K562 (cell line): ENCODE measurements around the gene GTF2A2. TPM values are rescaled to one million over a fixed set of nuclear protein-coding genes. Genes with fewer than 3 reads are reported as not detected.

Experiments
- ATF1 ChIP-seq, 2 experiments: fragments of 450-650 bp in 1 of 2; IDR thresholded peaks; 2 replicates each; pipeline ENCODE4 v1.6.1; 2016; ENCODE audit warnings: missing compliant biosample characterization in 1 of 2, missing genetic modification characterization in 1 of 2
- CAMTA2 ChIP-seq: fragments of 250-450 bp; sonication (Bioruptor Pico); conservative IDR thresholded peaks from 2 replicates; pipeline ENCODE4 v1.5.1; 2022
- CREM ChIP-seq: IDR thresholded peaks from 2 replicates; pipeline ENCODE4 v1.6.1; 2014; ENCODE audit warnings: antibody characterized with exemption, low read depth
- DMBX1 ChIP-seq: fragments of 250-450 bp; sonication (Bioruptor Pico); IDR thresholded peaks from 2 replicates; pipeline ENCODE4 v1.8.0; 2022; ENCODE audit warnings: inconsistent platforms, mild to moderate bottlenecking, moderate library complexity, borderline replicate concordance
- FOSL1 ChIP-seq: fragments of 200-800 bp; sonication (Bioruptor generic); conservative IDR thresholded peaks from 2 replicates; pipeline ENCODE4 v1.6.1; 2016; ENCODE audit warnings: missing genetic modification characterization, missing compliant biosample characterization
- FOXK2 ChIP-seq, 2 experiments: fragments of 450-650 bp; IDR thresholded peaks in 1 of 2; conservative IDR thresholded peaks in 1 of 2; 2 replicates each; pipeline ENCODE4 v1.6.1; 2016; ENCODE audit warnings: low read depth in 2 of 2, mild to moderate bottlenecking in 1 of 2
- HDAC6 ChIP-seq: IDR thresholded peaks from 2 replicates; pipeline ENCODE4 v1.6.1; 2012; ENCODE audit warnings: low read depth, mild to moderate bottlenecking, control low read depth, inconsistent platforms, low read length, moderate library complexity
- JUN ChIP-seq, 2 experiments: sonication (generic) in 1 of 2; formaldehyde crosslinking in 1 of 2; IDR thresholded peaks; 2 replicates each; pipeline versions ENCODE4 v1.6.1 to v1.8.0; 2012 to 2022; ENCODE audit warnings: borderline replicate concordance in 2 of 2, mild to moderate bottlenecking in 2 of 2, improper control_type of control experiment in 1 of 2, low read depth in 1 of 2, low read length in 1 of 2, missing genetic modification reagents in 1 of 2
- JUND ChIP-seq, 2 experiments: IDR thresholded peaks; 2 replicates in 1 of 2; 3 replicates in 1 of 2; pipeline ENCODE4 v1.6.1; 2011; ENCODE audit warnings: borderline replicate concordance in 2 of 2, low read depth in 2 of 2, low read length in 2 of 2, improper control_type of control experiment in 1 of 2, missing biosample characterization in 1 of 2, missing genetic modification characterization in 1 of 2, missing genetic modification reagents in 1 of 2
- MYBL2 ChIP-seq, 2 experiments: fragments of 450-650 bp in 1 of 2; sonication (generic) in 1 of 2; formaldehyde crosslinking in 1 of 2; IDR thresholded peaks; 2 replicates each; pipeline versions ENCODE4 v1.6.1 to v1.8.1; 2017 to 2022; ENCODE audit warnings: borderline replicate concordance in 1 of 2, inconsistent platforms in 1 of 2, low read depth in 1 of 2, mild to moderate bottlenecking in 1 of 2, missing genetic modification reagents in 1 of 2, moderate library complexity in 1 of 2
- SOX6 ChIP-seq: fragments of 450-650 bp; IDR thresholded peaks from 2 replicates; pipeline ENCODE4 v1.6.1; 2014; ENCODE audit warnings: mild to moderate bottlenecking
- ZBTB17 ChIP-seq: fragments of 450-650 bp; formaldehyde crosslinking; IDR thresholded peaks from 2 replicates; pipeline ENCODE4 v1.4.0; 2020; ENCODE audit warnings: mild to moderate bottlenecking
- ZKSCAN8 ChIP-seq: fragments of 200-800 bp; sonication (Bioruptor generic); IDR thresholded peaks from 2 replicates; pipeline ENCODE4 v1.6.1; 2016; ENCODE audit warnings: missing genetic modification characterization, missing compliant biosample characterization
- polyA plus RNA-seq, 8 experiments: library from polyadenylated mRNA; depleted of rRNA in 4 of 8; stranded (reverse) in 5 of 8; unstranded in 3 of 8; fragments of >200 nt; fragmentation: Nextera tagmentation in 2 of 8; fragmentation: Illumina TruSeq in 1 of 8; extraction: Ambion mirVana in 2 of 8; extraction: Trizol in 1 of 8; gene quantifications; 2 replicates each; pipeline versions ENCODE4 v1.2.1 to v1.2.3, GENCODE V29; 2011 to 2014; ENCODE audit warnings: inconsistent platforms in 1 of 8, missing spikeins in 1 of 8
- total RNA-seq, 7 experiments: library from RNA; depleted of rRNA in 6 of 7; stranded (reverse); fragments of >200 nt in 6 of 7; fragmentation: Illumina TruSeq in 2 of 7; extraction: Trizol in 2 of 7; gene quantifications; 2 replicates each; pipeline versions ENCODE4 v1.2.1 to v1.2.3, GENCODE V29; 2011 to 2021; ENCODE audit warnings: low replicate concordance in 1 of 7
- TF ChIP-seq, protein P1 (sequence below): fragments of 450-650 bp; formaldehyde crosslinking; IDR thresholded peaks from 2 replicates; pipeline ENCODE4 v1.4.0; 2020; ENCODE audit warnings: mild to moderate bottlenecking, moderate library complexity

Gene GTF2A2
- total and polyA plus RNA-seq, 9 of the 15 experiments (the other 6 are each of a cell fraction or from before 2014, with no cell fraction given) = 128 to 656 (median 172) TPM

DNA sequence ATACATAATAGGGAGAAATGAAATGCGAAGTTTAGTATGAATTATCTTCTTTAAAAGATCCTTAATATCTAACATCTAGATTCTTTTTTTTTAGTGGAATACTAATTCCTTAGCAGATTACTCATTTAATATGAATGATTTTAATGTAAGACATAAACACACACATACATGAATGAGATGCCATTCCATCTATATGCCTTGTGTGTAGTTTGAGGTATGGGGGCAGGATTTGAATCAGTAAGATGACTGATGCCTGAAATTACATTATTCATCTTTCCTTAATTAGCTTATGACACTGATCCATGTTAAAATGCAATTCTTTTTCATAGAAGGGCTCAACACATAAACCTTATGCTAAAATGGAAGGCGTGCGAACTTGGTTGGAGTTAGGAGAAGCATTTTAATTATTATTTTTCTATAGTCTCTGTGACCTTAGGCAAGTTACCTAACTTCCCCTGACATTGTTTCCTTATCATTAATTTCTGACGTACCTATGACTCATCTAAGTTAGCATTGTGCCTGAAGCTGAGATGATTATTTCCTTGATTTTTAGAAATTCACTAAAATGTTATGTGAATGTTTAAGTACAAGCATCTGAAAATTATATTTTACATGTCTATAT is 42.6 kb upstream of the GTF2A2 start (continued):
- TF ChIP-seq, protein P1, sequence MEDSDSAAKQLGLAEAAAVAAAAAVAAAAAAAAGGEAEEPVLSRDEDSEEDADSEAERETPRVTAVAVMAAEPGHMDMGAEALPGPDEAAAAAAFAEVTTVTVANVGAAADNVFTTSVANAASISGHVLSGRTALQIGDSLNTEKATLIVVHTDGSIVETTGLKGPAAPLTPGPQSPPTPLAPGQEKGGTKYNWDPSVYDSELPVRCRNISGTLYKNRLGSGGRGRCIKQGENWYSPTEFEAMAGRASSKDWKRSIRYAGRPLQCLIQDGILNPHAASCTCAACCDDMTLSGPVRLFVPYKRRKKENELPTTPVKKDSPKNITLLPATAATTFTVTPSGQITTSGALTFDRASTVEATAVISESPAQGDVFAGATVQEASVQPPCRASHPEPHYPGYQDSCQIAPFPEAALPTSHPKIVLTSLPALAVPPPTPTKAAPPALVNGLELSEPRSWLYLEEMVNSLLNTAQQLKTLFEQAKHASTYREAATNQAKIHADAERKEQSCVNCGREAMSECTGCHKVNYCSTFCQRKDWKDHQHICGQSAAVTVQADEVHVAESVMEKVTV (CRISPR knock-in tag) = no peak
- no peak for TF ChIP-seq ZKSCAN8 (CRISPR knock-in tag)
- no peak for TF ChIP-seq DMBX1 (CRISPR knock-in tag)
- TF ChIP-seq CREM = 0 out of 2 replicates have a peak, but pooled peaks have one; percentile 25
- no peak for TF ChIP-seq MYBL2 (IDR thresholded peaks at IDR 0.05; ENCODE audit: low read depth)
- no peak for TF ChIP-seq MYBL2 (CRISPR knock-in tag; IDR thresholded peaks at IDR 0.05; ENCODE audit: borderline replicate concordance)
- peak; percentile 48; the same call in 1 of the 2 replicates for TF ChIP-seq SOX6
- peak; percentile 72 for TF ChIP-seq JUND (IDR thresholded peaks at IDR 0.05; ENCODE audit: borderline replicate concordance, low read depth, low read length)
- peak; percentile 22; the same call in 1 of the 3 replicates for TF ChIP-seq JUND (tag; IDR thresholded peaks at IDR 0.05; ENCODE audit: borderline replicate concordance, low read depth, low read length)
- TF ChIP-seq ATF1 (CRISPR knock-in tag; IDR thresholded peaks at IDR 0.05) = no peak
- 0 out of 2 replicates have a peak, but pooled peaks have one; percentile 17 for TF ChIP-seq ATF1 (tag; IDR thresholded peaks at IDR 0.05)
- no peak for TF ChIP-seq FOXK2 (conservative IDR thresholded peaks at IDR 0.05 in 1 of 2, IDR thresholded peaks at IDR 0.05 in 1 of 2; ENCODE audit: low read depth in 2 of 2)
- TF ChIP-seq FOSL1 (tag) = peak; percentile 77
- TF ChIP-seq CAMTA2 (CRISPR knock-in tag) = no peak
- no peak for TF ChIP-seq HDAC6
- no peak for TF ChIP-seq ZBTB17 (CRISPR knock-in tag)
- TF ChIP-seq JUN (IDR thresholded peaks at IDR 0.05; ENCODE audit: borderline replicate concordance, low read depth, low read length) = 0 out of 2 replicates have a peak, but pooled peaks have one; percentile 15
- TF ChIP-seq JUN (CRISPR knock-in tag; IDR thresholded peaks at IDR 0.05; ENCODE audit: borderline replicate concordance) = no peak
